ENCODE data around the gene NBPF3.
"Not testable (repeated sequence)": the region's sequence is repeated elsewhere in the genome, so short reads cannot be mapped to it uniquely, and the experiment has no call there.

Gene NBPF3

DNA sequence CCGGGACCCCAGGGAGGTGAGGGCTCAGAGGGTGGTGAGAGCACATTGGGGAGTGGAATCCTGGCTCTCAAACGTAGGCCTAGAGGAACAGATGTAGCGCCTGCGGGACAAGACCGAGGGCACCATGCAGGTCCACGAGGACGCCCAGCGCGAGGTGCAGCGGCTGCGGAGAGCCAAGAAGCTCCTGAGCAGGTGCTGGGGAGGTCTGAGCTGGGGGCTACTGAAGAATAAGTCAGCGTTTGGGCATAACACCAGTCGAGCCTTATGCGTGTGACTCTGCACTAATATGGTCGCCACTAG is 2.6 kb upstream of the NBPF3 start:
- DNase-seq (ENCODE audit: low read depth, low spot score) = no peak

DNA sequence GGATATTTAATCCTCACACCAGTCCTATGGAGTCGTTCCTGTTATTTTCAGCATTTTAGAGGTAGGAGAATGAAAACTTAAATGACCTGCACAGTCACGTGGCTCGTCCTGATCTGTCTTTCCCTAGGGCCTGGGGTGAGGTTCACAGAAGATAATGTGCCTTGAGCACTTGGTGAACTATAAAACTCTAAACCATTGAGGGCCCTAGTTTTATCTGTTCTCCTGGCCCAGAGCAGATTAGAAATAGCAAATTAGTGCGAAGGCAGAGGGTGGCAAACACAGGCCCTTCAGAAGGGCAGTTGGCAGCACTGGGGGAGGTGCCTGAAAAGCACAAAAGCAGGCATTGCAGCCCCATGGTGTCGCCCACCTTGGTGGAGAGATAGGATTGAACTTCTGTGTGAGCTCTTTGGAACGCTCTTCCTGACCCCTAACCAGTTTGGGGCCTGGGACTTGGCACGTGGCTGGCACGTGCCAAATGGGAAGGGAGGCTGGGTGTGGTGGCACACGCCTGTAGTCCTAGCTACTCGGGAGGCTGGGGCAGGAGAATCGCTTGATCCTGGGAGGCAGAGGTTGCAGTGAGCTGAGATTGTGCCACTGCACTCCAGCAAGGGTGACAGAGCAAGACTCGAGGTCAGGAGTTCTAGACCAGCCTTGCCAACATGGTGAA is 1.2 kb upstream of the NBPF3 start:
- not testable (repeated sequence) for DNase-seq (ENCODE audit: low read depth, low spot score)

DNA sequence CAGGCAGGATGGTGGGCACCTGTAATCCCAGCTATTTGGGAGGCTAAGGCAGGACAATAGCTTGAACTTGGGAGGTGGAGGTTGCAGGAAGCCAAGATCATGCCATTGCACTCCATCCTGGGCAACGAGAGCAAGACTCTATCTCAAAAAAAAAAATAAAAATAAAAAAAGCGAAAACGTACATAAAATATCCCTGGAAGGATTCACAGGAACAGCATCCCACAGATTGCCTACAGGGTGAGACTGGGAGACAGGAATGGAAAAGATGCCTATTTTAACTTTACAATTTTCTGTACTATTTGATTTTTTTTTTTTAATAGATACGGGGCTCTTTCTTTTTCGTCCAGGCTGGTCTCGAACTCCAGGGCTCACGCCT is 604 bp upstream of the NBPF3 start:
- no peak for DNase-seq (ENCODE audit: low read depth, low spot score)

DNA sequence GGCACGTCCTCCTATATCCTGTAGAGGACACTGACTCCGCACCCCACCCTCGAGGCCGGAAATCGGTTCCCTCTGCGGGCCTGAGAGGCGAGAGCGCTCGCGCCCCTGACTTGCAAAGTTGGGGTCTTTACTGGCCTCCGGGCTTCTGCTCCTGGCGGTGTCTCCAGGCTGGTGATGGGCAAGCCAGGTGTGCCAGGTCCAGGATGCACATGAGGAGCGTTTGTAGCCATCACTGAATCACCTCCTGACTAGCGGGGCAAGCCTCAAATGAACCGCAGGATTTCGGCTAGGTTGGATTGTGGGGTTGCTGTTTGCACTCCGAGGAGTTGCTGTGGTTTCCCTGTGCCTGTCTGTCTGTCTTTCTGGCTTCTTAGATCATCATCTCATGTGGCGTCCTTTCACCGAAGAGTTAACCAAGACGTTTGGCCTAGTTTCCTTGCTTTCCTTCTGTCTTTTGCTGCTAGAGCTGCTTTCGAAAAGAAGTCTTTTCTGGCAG is 741 bp downstream of the NBPF3 start:
- DNase-seq (ENCODE audit: low read depth, low spot score) = not testable (repeated sequence)

DNA sequence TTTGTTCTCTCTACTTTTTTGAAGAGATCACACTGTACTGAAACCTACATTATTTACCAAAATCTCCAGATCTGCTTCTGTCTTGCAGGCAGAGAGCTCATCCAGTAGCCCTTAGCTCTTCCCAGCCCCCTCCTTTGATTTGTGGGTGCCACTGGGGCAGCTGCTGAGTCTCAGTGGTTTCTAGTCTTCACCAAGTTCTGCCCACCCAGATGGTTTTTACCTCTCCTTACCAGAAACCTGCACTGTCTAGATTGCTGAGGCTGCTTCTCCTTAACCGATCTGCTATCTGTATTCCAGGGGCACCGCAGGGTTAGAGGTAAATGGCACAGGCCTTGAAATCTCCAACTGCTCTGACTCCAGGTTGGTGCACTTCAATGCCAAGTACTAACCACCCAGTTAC is 6.7 kb downstream of the NBPF3 start:
- DNase-seq (ENCODE audit: low read depth, low spot score) = not testable (repeated sequence)

DNA sequence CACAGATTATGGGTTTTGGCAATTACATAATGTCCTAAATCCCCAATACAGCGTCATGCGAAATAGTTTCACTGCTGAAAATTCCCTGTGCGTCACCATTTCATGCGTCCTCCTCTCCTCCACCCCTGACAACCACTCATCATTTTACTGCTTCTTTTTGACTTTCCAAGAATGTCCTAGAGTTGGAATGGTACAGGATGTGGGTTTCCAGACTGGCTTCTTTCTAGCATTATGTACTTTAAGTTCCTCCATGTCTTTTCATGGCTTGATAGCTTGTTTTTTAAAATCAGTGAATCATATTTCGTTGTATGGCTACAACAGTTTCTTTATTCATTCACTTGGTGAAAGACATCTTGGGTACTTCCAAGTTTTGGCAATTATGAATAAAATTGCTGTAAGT is 7.4 kb downstream of the NBPF3 start:
- DNase-seq (ENCODE audit: low read depth, low spot score) = no peak

DNA sequence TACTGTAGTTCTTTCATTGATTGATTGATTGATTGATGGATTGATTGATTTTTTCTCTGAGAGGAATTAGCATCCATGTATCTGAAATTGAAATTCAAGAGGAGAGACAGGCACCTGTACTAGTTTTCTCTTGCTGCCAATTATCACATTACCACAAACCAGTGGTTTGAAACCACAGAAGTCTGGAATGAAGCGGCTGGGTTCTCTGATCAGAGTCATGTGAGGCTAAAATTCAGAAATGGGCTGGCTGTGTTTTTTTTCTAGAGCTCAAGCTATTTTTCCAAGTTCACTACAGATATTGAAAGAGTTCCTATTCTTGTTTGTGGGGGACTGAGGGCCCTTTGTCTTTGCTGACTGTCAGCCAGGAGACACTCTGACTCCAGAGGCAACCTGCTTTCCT is 10.0 kb downstream of the NBPF3 start:
- no peak for DNase-seq (ENCODE audit: low read depth, low spot score)

DNA sequence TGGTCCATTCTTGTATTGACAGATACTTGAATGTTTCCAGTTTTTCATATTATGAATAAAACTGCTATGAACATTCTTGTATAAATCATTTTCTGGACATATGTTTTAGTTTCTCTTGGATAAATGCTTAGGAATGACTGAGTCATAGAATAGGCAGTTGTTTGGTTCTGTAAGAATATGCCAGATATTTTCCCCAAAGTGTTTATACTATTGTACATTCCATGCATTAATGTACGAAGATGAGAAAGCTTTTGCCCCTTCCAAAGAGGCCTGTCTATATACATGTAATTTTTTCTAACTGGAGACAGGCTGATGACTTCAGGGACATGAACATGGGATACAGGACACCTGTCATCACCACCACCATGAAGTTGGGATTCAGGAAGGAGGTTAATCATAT is 11.3 kb downstream of the NBPF3 start:
- no peak for DNase-seq (ENCODE audit: low read depth, low spot score)

DNA sequence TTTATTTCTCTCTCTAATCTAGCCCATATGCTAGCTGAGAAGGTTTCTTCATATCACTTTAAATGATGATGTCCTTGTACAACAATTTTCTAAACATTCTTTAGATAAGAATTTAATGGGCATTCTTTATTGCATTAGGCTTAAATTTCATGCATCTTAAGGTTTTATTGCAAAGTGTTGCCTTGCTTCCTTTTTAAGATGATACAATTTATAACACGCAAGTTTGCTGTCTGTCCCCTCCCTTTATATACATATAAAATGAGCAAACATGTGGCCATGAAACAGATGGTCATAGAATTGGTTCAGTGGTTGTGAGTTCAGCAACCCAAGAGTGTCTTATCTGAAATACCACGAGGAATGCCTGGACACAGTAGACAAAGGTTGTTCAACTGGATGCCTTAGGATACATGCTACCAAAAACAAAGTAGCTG is 12.1 kb downstream of the NBPF3 start:
- no peak for DNase-seq (ENCODE audit: low read depth, low spot score)

DNA sequence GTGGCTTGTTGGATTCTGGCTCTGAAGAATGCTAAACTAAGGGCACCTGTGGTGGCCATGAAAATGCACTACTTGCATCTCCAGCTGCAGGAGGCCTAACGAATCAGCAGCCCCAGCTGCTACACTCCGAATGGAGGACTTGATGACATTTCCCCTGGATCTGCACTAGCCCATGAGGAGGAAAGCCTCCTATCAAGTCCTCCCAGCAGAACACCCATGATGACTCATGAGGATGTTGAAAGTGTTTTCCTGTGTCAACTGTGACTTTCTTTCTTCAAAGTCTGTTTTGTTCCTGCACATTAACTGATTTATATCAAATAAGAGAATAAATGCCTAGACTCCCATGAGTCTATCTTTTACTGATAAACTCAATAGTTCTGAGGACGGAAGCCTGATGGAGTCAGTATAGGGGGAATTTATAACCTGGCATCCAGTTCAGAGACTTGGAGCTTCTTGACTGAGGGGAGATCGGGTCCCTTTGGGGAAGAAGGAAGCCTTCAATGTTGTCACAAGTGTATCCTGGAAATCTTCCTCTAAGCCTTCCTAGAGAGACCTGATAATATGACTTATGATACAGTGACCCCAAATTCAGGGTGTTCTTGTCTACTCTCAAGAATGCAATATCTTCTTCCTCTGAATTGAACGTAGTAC is 14.2 kb downstream of the NBPF3 start:
- not testable (repeated sequence) for DNase-seq (ENCODE audit: low read depth, low spot score)

DNA sequence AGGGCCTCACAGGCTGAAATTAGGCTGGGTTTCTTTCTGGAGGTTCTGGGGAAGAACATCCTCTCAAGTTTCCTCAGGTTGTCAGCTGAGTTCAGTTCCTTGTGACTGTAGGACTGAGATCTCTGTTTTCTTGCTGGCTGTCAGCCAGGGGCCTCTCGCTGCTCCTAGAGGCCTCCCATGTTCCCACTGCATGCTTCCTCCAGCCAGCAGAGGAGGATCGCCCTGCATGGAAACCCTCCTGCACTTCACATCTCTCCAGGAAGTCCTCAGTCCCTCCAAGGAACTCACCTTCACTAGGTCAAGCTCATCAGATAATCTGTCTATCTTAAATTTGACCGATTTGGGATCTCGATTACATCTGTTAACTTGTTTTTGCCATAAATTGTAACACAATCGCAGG is 15.0 kb downstream of the NBPF3 start:
- DNase-seq (ENCODE audit: low read depth, low spot score) = not testable (repeated sequence)

DNA sequence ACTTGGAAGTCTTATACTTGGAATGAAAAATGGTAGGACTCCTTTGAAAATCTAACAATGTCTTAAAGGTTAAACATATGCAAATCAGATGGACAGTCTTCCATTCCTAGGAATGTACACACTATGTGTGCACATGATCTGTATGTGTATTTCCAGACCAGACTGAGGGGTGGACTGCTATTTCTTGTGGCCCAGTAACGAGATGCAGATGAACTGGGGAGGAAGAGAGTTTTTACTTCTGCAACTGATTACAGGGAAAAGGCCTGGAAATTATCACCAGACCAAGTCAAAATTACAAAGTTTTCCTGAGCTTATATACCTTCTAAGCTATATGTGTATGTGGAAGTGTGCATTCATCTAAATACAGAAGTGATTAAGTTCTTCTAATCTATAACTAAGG is 17.7 kb downstream of the NBPF3 start:
- DNase-seq (ENCODE audit: low read depth, low spot score) = no peak

DNA sequence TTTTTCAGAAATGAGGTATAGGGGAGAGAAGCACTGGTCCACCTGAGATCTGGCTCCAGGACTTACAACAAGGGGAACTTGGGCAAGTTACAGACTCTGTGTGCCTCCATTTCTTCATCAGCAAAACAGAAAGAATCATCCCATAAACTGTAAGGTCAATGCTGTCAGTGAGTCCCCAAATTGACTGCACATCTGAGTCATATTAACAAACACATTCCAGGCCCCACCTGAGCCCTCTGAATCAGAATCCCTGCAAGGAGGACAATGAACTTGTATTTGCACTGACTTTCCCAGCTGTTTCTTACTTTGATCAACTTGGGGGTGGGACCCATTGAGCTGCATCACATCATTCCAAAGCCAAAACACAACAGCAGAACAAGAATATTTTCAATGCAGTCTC is 25.2 kb downstream of the NBPF3 start:
- DNase-seq (ENCODE audit: low read depth, low spot score) = not testable (repeated sequence)

DNA sequence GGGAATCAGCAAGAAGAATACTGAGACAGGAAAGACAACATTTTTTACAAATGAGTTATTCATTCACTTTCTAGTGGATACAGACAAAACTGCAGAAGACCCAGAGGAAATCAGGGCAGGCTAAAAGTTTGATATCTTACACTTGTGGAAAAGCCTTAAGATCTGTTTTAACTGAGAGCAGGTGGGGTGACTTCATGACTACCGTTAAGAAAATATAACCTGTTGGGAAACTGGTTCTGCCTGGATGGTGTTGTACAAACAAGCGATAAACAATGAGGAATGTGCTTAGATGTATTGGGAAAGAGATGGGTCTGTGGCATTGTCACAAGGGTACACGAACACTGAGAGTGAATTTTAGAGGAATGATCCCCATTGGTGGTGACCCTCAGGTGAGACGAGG is 28.0 kb downstream of the NBPF3 start:
- DNase-seq (ENCODE audit: low read depth, low spot score) = not testable (repeated sequence)

DNA sequence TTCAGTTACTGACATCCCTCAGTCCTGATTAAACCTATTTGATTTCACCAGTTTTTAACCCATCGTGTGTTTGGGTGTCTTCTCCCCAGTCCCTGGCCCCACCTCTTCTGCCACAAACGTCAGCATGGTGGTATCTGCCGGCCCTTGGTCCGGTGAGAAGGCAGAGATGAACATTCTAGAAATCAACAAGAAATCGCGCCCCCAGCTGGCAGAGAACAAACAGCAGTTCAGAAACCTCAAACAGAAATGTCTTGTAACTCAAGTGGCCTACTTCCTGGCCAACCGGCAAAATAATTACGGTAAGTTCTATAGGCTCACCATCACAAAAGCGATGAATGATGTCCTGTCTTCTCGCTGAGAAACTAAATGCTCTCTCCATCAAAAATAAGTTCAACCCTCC is 28.7 kb downstream of the NBPF3 start:
- DNase-seq (ENCODE audit: low read depth, low spot score) = peak; percentile 67

DNA sequence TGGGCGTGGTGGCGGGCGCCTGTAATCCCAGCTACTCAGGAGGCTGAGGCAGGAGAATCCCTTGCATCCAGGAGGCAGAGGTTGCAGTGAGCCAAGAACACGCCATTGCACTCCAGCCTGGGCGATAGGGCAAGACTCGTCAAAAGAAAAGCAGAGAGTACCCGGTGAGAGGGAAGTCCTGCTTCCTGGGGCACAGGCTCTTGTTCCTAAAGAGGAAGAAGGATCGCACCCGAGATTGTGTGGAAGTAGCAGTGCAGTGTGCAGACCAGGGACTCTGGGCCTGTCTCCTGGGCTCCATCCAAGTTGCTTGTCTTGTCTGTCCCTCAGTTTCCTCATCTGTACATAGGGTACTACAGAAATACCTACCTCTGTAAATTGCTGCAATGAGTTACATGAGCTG is 29.6 kb downstream of the NBPF3 start:
- no peak for DNase-seq (ENCODE audit: low read depth, low spot score)

DNA sequence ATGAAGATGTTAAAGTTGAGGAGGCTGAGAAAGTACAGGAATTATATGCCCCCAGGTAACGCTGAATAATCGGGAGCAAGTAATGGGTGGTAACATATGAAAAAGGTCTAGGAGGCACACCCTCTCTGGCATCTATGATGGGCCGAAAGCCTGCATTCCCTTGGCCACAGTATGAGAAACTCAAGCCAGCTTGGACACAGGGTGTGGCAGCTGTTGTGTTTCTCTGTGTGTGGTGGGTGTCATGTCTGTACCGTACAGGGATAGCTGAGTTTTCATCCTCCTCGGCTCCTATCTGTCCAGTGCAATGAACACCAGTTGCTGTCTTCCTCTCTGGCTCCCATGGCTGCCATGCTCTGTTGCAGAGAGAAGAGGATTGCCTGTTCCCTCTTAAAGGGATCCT is 32.9 kb downstream of the NBPF3 start:
- no peak for DNase-seq (ENCODE audit: low read depth, low spot score)

DNA sequence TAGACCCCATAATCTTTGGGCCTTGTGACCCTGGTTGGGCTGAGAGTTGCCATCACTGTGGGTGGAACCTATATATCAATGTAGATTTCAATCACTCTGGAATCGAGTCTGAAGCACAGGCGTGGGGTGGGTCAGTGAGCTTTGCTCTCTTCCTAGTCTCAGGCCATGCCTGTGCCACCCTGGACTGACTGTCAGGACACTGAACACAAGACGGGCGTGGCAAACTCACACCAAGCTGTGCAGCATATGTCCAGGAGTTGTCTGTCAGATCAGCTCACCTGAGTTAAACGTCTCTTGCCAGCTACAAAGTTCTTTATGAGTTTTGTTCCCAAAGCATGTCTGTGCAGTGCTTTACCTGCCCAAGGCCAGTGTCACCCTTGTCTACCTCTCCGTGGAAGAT is 38.4 kb downstream of the NBPF3 start:
- no peak for DNase-seq (ENCODE audit: low read depth, low spot score)

DNA sequence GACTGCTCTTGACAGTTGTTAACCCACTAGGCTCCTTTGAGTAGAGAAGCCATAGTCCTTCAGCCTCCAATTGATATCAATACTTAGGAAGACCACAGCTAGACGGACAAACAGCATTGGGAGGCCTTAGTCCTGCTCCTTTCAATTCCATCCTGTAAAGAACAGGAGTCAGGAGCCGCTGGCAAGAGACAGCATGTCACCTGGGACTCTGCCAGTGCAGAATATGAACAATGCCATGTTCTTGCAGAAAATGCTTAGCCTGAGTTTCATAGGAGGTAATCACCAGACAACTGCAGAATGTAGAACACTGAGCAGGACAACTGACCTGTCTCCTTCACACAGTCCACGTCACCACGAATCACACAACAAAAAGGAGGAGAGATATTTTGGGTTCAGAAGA is 43.9 kb downstream of the NBPF3 start:
- DNase-seq (ENCODE audit: low read depth, low spot score) = not testable (repeated sequence)

DNA sequence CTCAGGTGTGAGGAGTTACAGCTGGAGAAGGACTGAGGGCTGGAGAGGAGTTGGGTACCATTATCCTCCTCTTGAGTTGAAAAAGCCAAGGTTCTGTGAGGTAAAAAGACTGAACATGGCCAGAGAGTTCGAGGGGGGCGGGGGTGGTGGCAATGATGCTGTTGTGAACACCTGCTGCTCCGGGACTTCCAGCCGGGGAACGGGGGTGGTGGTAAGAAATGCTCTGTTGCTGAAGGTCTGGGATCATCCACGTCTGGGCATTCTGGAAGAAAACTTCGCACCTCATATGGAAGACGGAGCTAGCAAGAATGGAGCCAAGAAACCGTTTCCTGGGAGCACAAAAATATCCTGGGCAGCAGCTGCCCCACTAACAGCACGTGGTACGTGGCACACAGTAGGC is 49.2 kb downstream of the NBPF3 start:
- DNase-seq (ENCODE audit: low read depth, low spot score) = no peak

DNA sequence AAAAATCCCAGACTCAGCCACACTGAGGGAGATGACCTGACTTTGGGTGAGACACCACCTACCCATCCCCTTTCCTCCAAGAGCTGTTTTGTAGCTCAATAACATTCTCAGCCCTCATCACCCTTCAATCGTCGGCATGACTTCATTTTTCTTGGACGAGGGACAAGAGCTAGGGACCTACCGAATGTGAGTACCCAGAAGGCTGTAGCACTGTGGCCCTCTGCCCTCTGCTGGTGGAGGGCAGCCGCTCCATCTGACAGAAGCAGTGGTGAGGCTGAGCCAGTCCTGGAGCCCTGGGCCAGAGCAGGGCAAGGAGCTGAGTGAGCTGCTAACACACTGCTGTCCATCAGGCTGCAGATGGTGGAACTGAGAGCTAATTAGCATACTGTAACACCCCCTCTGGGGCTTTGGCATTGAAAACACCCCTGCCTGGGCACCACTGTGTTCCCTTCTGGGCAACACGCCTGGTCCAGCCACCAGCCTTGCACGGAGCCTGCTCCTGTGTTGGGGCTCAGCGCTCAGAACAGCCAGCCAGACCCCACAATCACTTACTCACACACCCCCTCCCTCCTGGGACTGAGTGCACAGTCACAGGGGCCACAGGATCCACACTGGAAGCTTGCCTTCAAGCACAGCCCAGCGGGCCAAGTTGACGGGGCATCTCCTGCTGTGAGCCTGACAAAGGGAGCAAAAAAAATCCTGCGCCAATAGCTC is 51.0 kb downstream of the NBPF3 start:
- DNase-seq (ENCODE audit: low read depth, low spot score) = peak; percentile 65

DNA sequence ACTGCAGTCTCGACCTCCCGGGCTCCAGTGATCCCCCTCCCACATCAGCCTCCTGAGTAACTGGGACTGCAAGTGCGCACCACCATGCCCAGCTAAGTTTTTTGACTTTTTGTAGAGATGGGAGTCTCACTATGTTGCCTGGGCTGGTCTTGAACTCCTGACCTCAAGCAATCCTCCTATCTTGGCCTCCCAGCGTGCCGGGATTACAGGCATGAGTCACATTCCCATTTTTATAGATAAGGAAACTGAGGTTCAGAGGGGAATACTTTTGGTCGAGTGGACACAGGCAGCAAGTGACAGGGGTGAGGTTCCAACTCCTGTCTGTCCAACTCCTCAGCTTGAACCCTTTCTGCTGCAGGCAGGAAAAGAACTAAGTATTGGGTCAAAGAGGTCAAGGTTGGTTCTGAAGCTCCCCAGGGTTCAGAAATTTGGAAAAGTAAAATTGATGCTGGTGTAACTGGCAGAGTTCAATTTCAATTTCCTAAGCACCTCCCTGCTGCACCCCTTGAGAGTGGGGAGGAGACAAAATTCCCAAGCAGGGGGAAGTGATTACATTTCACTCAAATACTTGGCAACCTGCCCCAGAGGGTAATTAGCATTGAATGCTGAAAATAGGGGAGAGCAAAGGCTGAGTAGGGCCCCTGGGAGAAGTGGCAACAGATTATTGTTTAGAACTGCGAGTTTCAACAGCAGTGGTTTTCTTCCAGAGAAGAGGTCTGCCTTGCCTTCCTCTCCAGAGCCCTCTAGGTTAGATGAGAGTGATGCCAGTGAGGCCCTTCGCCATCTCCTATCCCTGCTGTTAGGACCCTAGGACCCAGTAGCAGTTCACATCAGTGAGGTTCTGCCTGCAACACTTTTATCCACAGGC is 51.8 kb downstream of the NBPF3 start:
- DNase-seq (ENCODE audit: low read depth, low spot score) = no peak
